ENCODE results near the gene NUP210. TPM values are rescaled to one million over a fixed set of nuclear protein-coding genes. Genes with fewer than 3 reads are reported as not detected.
"Not testable (repeated sequence)": the region's sequence is repeated elsewhere in the genome, so short reads cannot be mapped to it uniquely, and the experiment has no call there.

The NUP210 gene
- total RNA-seq, 1 experiment from 2014 or later: 3.7 TPM

DNA sequence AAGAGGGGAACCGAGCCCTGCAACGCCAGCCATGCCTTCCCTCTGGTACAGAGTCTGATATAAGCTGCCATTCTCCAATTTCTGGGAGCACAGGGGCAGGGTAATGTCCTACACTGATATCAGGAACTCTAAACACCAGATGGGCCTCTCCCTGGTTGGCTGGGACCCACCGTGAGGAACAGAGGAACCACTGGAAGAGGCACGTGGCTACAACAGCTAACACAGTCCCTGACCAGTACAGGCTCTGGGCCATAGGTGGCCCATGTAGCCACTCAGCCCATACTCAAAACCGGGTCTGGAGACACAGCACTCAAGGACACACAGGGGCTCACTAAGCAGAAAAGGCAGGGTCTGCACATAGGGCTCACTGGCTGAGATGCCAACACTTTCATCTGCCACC, 13.9 kb downstream of the NUP210 start:
- no peak for DNase-seq (ENCODE audit: low spot score)

DNA sequence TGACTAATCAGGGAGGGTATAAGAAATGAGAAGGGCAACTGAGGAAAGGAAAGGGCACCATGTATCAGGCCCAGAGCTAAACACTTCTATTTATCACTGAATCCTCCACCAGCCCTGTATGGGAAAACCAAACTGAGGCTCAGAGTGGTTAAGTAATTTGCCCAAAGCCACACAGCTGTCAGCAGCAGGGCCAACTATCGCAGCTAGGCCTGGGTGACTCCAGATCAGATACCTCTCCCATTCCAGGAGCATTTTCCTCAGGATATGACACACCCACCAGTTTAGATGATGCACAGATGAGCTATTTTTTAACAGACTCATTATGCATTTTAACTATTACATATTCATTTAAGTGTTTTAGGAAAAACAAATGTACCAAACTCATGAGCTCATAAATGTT, 14.5 kb downstream of the NUP210 start:
- DNase-seq (ENCODE audit: low spot score): no peak

- DNase-seq (ENCODE audit: low spot score): no peak
Observed at GRCh38 chr3:13404626-13405452, 15.3 kb downstream of the NUP210 start.

- DNase-seq (ENCODE audit: low spot score): no peak
Observed at GRCh38 chr3:13403847-13404246, 16.3 kb downstream of the NUP210 start.

GRCh38 chr3:13403213-13403819, 16.8 kb downstream of the NUP210 start:
- DNase-seq (ENCODE audit: low spot score): no peak

- DNase-seq (ENCODE audit: low spot score): no peak
Observed at GRCh38 chr3:13401149-13401548, 19.0 kb downstream of the NUP210 start.

DNA sequence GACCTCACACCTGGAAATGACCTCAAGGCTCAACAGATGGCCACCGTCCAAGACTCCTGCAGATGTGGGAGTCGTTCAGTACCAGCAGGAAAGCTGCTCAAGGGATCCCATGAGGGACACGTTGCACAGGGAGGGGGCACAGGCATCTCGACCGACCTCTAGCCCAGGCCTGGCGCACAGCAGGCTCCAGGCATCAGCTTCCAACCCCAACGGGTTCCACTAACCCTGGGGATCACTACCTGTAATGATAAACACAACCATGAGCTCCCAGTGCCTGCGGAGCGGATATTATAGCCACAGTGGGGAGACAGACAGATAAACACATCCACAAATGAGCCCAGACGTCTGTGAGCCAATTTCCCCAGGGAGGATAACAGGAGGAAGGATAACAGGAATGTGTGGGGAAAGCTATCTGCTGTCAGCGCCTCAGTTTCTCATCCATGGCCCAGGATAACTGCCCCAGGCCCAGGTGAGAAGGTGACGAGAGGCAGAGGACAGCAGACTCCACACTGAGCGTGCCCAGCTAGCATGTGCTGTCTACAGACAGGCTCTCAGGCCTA, 19.9 kb downstream of the NUP210 start:
- DNase-seq (ENCODE audit: low spot score): no peak

- no peak for DNase-seq (ENCODE audit: low spot score)
Observed at GRCh38 chr3:13399603-13400002, 20.5 kb downstream of the NUP210 start.

DNA sequence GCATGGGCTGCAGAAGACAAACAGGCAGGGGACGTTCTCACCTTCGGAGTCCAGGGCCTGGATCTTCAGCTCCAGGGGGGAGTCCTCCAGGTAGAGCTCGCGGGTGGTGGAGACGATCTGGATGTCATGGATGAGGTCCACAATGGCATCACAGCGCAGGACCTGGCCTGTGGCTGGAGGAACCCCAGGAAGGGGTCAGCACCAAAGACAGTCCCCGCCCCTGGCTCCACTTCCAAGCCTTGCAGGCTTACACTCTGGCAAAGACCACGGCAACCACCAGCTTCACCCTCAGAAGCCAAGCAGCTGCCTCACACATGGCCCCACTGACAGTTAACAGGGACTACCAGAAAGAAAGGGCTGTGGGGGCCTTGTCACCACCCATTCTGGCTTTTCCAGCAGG, 22.8 kb downstream of the NUP210 start:
- DNase-seq (ENCODE audit: low spot score): no peak

DNA sequence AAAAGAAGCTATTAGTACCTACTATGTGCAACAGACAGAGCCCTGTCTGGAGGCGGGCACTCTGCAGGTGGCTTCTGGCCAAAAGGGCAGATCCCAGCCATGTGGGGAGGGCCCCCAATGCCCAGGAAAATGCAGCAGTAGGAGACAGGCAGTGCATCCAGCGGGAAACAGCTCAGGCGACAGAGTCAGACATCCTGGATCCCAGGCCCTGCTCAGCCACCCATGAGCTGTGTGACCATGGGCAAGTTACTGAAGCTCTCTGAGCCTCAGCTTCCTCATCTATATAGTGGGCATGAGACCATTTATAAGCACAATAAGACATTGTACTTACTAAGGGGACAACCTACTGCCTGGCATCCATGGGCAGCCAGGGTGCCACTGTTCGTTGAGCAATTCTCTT, 25.8 kb downstream of the NUP210 start:
- no peak for DNase-seq (ENCODE audit: low spot score)

GRCh38 chr3:13393427-13394360, 26.4 kb downstream of the NUP210 start:
- DNase-seq (ENCODE audit: low spot score): no peak

DNA sequence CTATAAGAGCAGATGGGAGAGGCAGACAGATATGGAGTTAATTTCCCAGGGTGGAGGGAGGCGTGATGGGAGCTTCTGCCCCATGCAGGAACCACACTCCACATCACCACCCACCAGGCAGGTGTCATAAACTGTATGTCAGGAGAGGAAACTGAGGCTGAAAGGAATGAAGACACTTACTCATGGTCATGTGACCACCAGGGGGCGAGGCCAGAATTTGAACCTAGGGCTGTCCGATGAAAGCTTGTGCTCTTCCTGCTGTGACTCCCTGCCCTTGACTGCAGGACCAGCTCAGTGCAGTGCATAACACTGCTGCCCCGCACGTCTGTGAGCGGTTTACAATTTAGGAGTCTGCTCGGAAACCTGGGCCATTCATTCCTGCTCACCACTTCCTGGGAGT, 28.8 kb downstream of the NUP210 start:
- DNase-seq (ENCODE audit: low spot score): no peak

GRCh38 chr3:13389378-13389777, 30.7 kb downstream of the NUP210 start:
- no peak for DNase-seq (ENCODE audit: low spot score)

DNA sequence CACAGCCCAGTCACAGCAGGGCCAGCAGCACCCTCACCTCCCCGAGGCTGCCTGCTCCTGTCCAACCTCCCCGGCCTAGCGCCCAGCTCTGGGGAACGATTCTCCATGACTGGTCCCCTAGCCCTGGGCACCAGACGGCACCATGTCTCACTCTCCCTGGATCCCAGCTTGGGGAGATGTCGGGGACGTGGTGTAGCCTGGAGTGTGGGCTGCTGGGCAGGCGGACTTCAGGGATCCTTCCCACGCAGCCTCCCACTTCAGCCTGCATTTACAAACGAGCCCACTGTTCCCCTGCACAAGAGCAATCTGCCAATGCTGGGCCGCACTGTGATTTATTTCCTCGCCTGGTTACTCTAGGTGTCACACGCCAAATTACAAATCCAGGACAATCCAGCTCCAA, 31.3 kb downstream of the NUP210 start:
- DNase-seq (ENCODE audit: low spot score): no peak

GRCh38 chr3:13385373-13385965, 34.7 kb downstream of the NUP210 start:
- no peak for DNase-seq (ENCODE audit: low spot score)

- DNase-seq (ENCODE audit: low spot score): no peak
Observed at GRCh38 chr3:13380971-13381370, 39.2 kb downstream of the NUP210 start.

- peak; percentile 52 for DNase-seq (ENCODE audit: low spot score)
Observed at GRCh38 chr3:13379201-13379830, 40.8 kb downstream of the NUP210 start.

GRCh38 chr3:13378155-13378554, 42.0 kb downstream of the NUP210 start:
- no peak for DNase-seq (ENCODE audit: low spot score)

GRCh38 chr3:13377741-13378140, 42.4 kb downstream of the NUP210 start:
- DNase-seq (ENCODE audit: low spot score): not testable (repeated sequence)

DNA sequence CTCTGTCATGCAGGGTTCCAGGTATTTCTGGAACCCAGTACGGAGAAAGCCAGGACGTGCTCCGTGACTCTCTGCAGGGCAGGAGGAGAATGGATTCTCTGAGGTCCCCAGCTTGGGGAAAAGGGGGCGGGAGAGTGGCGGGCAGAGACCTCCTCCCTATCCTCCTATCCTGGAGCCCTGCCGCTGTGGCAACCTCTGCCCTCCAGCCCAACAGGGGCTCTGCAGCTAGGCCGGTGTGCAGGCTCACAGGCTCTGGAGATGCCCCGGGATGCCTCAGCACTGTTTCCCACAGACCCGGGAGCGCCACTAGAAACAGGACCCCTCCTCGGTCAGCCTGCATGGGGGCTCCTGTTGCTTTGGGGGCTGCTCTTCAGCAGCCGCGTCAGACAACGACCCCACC, 43.1 kb downstream of the NUP210 start:
- DNase-seq (ENCODE audit: low spot score): no peak

DNA sequence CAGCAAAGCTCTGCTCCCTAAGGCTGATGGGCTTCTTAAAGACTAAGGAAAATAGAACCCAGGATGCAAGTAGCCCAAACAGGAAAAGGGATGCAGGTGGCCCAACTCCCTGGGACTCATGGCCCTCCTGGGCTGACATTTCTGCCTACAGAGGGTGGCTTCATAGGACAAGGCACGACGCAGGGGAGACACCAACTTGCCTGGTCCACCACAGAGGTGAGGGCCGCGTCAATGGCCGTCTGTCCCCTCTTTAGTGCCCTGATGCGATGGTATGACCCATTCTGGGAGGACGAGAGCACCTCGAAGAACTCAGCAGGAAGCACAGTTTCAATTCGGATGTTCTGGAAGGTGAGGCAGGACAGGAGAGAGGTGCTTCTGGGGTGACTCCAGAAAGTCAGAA, 44.0 kb downstream of the NUP210 start:
- DNase-seq (ENCODE audit: low spot score): no peak
